Nephron (organoid): ENCODE results near the gene GPR3.
A peak's percentile ranks its signal among the peaks of the same experiment; 100 is the strongest.

ENCODE experiments used
- H3K27ac Mint-ChIP-seq, 3 experiments: 2 replicates each; pipeline ENCODE4 v1.8.0; 2020; ENCODE audit warnings: mixed read lengths in 3 of 3, mild to moderate bottlenecking in 2 of 3, moderate library complexity in 1 of 3
- H3K27me3 Mint-ChIP-seq: 2 replicates; pipeline ENCODE4 v1.8.0; 2021; ENCODE audit warnings: low read depth, mild to moderate bottlenecking, moderate library complexity, mixed read lengths
- H3K36me3 Mint-ChIP-seq: 2 replicates; pipeline ENCODE4 v1.8.0; 2020; ENCODE audit warnings: low read depth, mixed read lengths
- H3K4me1 Mint-ChIP-seq: 2 replicates; pipeline ENCODE4 v1.8.0; 2020; ENCODE audit warnings: mixed read lengths
- H3K4me3 Mint-ChIP-seq, 3 experiments: 2 replicates each; pipeline ENCODE4 v1.8.0; 2020; ENCODE audit warnings: mild to moderate bottlenecking in 3 of 3, mixed read lengths in 3 of 3, moderate library complexity in 2 of 3
- H3K9me3 Mint-ChIP-seq: 2 replicates; pipeline ENCODE4 v1.8.0; 2020; ENCODE audit warnings: mixed read lengths
- TF ChIP-seq, protein P1 (sequence below), 3 experiments: fragments of 200-600 bp; sonication (generic); IDR thresholded peaks; one replicate each; pipeline ENCODE4 v1.5.0; 2021; ENCODE audit warnings: antibody characterized with exemption in 3 of 3; ENCODE audit not compliant: unreplicated experiment in 3 of 3

The GPR3 gene

DNA sequence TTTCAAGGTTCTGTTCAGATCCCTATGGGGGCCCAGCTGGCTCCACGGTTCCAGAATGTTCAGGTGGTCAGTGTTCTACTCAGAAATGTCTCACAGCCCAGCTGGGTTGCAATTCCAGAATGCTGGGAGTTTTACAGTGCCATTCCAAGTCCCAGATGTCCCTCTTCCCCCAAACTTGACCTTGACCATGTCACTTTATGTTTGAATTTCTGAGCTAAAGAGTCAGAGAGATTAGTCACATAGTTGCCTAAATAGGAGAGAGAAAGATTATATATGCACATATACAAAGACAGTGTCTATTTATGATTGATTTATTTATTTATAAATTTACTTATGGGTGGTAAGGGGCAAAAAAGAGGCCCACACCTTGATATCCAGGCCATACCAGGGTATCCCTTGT is 2.5 kb downstream of the GPR3 start:
- H3K36me3 Mint-ChIP-seq, result no peaks in the 10 kb centered on the region
- H3K27ac Mint-ChIP-seq, result no peak overlapping the region
- peak overlapping the region; percentile 62 to 65 (median 65) for H3K4me3 Mint-ChIP-seq
- TF ChIP-seq, protein P1, sequence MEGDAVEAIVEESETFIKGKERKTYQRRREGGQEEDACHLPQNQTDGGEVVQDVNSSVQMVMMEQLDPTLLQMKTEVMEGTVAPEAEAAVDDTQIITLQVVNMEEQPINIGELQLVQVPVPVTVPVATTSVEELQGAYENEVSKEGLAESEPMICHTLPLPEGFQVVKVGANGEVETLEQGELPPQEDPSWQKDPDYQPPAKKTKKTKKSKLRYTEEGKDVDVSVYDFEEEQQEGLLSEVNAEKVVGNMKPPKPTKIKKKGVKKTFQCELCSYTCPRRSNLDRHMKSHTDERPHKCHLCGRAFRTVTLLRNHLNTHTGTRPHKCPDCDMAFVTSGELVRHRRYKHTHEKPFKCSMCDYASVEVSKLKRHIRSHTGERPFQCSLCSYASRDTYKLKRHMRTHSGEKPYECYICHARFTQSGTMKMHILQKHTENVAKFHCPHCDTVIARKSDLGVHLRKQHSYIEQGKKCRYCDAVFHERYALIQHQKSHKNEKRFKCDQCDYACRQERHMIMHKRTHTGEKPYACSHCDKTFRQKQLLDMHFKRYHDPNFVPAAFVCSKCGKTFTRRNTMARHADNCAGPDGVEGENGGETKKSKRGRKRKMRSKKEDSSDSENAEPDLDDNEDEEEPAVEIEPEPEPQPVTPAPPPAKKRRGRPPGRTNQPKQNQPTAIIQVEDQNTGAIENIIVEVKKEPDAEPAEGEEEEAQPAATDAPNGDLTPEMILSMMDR (IDR thresholded peaks at IDR 0.05; ENCODE audit: unreplicated experiment in 3 of 3), result no peak
- peaks cover 34% of the 10 kb centered on the region for H3K4me1 Mint-ChIP-seq
- peaks cover 11% of the 10 kb centered on the region for H3K27me3 Mint-ChIP-seq
- no peaks in the 10 kb centered on the region for H3K9me3 Mint-ChIP-seq

DNA sequence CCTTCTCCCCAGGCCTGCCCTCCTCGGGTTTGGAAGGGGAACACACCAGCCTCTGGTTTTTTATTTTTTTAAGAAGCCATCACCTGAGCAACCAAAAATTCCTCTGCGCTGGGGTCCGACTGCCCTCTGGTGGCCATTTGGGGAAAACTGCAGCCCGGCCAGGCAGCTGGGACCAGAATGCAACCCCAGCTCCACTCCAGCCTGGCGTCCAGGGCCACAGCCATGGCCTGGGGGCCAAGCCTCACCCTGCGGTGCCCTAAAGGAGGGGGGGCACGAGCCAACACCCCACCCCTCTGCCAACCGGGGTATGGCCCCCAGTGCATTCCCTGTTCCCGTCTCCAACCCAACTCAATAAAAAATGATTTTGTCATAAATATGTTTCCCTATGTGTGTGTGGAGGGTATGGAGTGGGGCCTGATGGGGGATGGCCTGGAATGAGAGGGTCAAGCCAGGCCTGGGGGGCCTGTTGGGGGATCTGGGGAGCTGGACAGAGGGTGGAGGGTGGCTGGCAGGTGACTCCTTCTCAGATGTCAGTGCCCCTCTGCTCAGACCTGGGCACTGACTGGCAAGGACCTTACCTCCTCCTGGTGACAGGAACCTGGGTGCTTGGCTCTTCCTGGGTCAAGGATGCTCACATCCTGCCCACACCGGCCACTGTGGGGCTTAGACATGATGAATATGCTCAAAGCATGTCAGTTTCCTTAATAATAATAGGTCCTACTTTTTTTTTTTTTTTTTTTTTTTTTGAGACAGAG is 3.2 kb downstream of the GPR3 start:
- H3K9me3 Mint-ChIP-seq, result no peaks in the 10 kb centered on the region
- TF ChIP-seq, protein P1 (IDR thresholded peaks at IDR 0.05; ENCODE audit: unreplicated experiment in 3 of 3), result peak; percentile 86 to 96 (median 93)
- H3K27ac Mint-ChIP-seq, result no peak overlapping the region
- H3K36me3 Mint-ChIP-seq, result no peaks in the 10 kb centered on the region
- H3K27me3 Mint-ChIP-seq, result peaks cover 11% of the 10 kb centered on the region
- H3K4me3 Mint-ChIP-seq, result peak overlapping the region in 2 of 3 experiments; percentile 44 to 45
- peaks cover 37% of the 10 kb centered on the region for H3K4me1 Mint-ChIP-seq

DNA sequence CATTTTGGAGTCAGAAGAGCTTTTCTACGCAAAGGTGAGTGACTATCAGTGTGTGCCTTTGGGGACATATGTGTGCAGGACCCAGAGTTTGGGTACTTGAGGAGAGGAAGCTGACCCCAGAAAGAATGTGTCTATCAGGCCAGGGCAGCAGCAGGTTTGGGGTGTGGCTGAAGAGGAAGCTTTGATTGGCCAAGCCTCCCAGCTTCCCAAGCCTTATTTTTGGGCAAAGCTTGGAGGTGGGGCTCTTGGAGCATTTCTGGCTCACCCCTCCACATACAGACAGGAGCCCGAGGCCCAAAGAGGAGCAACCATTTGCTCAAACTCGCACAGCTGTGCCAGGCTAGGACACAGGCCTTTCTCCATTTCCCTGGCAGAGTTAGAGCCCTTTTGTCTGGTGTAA is 4.7 kb downstream of the GPR3 start:
- Mint-ChIP-seq H3K4me1 (peaks cover 40% of the 10 kb centered on the region), H3K27ac (peak overlapping the region in 1 of 3 experiments; percentile 47), H3K4me3 (no peak overlapping the region), H3K9me3 (no peaks in the 10 kb centered on the region), H3K36me3 (no peaks in the 10 kb centered on the region), H3K27me3 (peaks cover 6% of the 10 kb centered on the region)
- TF ChIP-seq, protein P1 (IDR thresholded peaks at IDR 0.05; ENCODE audit: unreplicated experiment in 3 of 3), result no peak

DNA sequence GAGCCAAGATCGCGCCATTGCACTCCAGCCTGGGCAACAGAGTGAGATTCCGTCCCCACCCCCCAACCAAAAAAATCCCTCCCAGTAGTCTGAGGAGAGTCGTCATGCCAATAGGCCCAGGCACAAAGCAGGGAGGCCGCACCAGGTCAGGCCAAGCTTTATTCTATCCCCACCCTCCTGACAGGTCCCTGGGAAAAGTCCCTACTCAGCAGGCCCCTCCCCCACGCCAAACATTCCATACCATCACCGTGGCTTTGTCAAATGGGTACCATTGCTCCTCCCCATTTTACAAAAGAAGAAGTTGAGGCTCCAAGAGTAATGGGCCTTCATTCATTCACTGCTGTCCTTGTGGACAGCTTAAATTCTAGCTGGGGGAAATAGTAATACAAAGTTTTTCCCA is 5.3 kb downstream of the GPR3 start:
- Mint-ChIP-seq H3K4me1 (peaks cover 43% of the 10 kb centered on the region), H3K9me3 (no peaks in the 10 kb centered on the region), H3K27me3 (peaks cover 4% of the 10 kb centered on the region), H3K27ac (peak overlapping the region in 1 of 3 experiments; percentile 33), H3K36me3 (no peaks in the 10 kb centered on the region), H3K4me3 (no peak overlapping the region)
- TF ChIP-seq, protein P1 (IDR thresholded peaks at IDR 0.05; ENCODE audit: unreplicated experiment in 3 of 3), result no peak

DNA sequence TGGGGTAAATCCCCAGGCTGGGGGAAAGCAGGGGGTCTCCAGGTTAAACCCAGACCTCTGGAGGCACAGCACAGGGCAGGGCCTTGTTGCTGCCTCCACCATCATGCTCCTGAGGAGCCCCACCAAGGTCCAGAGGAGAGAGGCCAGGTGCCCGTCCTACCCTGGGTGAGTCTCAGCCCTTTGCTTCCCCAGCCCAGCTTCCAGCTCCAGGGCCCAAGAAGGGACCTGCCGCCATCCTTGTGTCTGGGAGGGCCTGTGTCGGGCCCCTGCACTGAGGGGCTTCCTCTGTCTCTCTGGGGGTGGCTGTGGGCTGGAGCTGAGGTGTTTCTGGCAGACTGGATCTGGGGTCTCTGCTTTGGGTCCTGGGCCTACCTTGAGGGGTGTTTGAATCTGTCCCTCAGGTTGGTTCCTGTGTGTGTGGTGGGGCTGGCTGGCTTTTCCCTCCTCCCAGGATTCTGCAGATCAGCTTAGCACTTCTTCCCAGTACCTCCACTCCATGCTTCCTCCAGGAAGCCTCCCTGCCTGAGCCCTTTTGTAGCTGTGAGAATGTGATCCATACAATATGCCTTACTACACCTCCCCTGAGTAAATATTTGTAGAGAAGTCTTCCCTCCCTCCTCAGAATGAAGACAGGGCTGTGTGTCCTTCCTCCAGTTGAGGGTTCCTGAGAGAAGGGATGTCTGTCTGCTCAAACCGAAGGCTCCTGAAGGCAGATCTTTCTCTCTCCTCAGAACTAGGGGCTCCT is 6.2 kb downstream of the GPR3 start:
- peaks cover 4% of the 10 kb centered on the region for H3K27me3 Mint-ChIP-seq
- no peaks in the 10 kb centered on the region for H3K36me3 Mint-ChIP-seq
- peak overlapping the region; percentile 17 to 61 (median 60) for H3K27ac Mint-ChIP-seq
- TF ChIP-seq, protein P1 (IDR thresholded peaks at IDR 0.05; ENCODE audit: unreplicated experiment in 3 of 3), result no peak
- no peaks in the 10 kb centered on the region for H3K9me3 Mint-ChIP-seq
- peaks cover 52% of the 10 kb centered on the region for H3K4me1 Mint-ChIP-seq
- H3K4me3 Mint-ChIP-seq, result no peak overlapping the region
